Subcutaneous abdominal adipose tissue (tissue), 5 donors: ENCODE measurements around the gene PLCXD3.

Experiments used
- H3K27ac ChIP-seq: one replicate; pipeline ENCODE4 v1.7.0; 2013; ENCODE audit warnings: low read depth, mild to moderate bottlenecking, inconsistent platforms, low read length, moderate library complexity
- H3K27me3 ChIP-seq, 5 donors: one replicate each; pipeline ENCODE4 v1.7.0; 2013; ENCODE audit warnings: low read length in 5 of 5, inconsistent platforms in 1 of 5; ENCODE audit not compliant: control insufficient read depth in 5 of 5, insufficient read depth in 4 of 5
- H3K36me3 ChIP-seq, 5 donors: one replicate each; pipeline ENCODE4 v1.7.0; 2013; ENCODE audit warnings: low read length in 5 of 5; ENCODE audit not compliant: control insufficient read depth in 5 of 5, insufficient read depth in 5 of 5
- H3K4me1 ChIP-seq, 5 donors: one replicate each; pipeline ENCODE4 v1.7.0; 2013; ENCODE audit warnings: low read length in 5 of 5, mild to moderate bottlenecking in 3 of 5, moderate library complexity in 1 of 5; ENCODE audit not compliant: control insufficient read depth in 5 of 5, insufficient read depth in 5 of 5
- H3K4me3 ChIP-seq, 5 donors: one replicate each; pipeline ENCODE4 v1.7.0; 2013; ENCODE audit warnings: low read length in 5 of 5, low read depth in 1 of 5
- H3K9ac ChIP-seq, 5 donors: one replicate each; pipeline ENCODE4 v1.7.0; 2013; ENCODE audit warnings: low read length in 5 of 5, mild to moderate bottlenecking in 4 of 5, moderate library complexity in 3 of 5
- H3K9me3 ChIP-seq, 5 donors: one replicate each; pipeline ENCODE4 v1.7.0; 2013; ENCODE audit warnings: low read length in 5 of 5; ENCODE audit not compliant: control insufficient read depth in 5 of 5
- donor health status: healthy.
- donor health status: healthy.
- donor health status: healthy.
- donor health status: healthy.
- donor health status: healthy.

The PLCXD3 gene

GRCh38 chr5:41447650-41448510 lies 62.5 kb downstream of the PLCXD3 start:
- no peaks in the 10 kb centered on the region for H3K36me3 ChIP-seq
- no peak overlapping the region for H3K4me3 ChIP-seq
- H3K4me1 ChIP-seq = no peaks in the 10 kb centered on the region
- no peak overlapping the region for H3K9ac ChIP-seq
- H3K27me3 ChIP-seq = no peaks in the 10 kb centered on the region
- no peaks in the 10 kb centered on the region for H3K9me3 ChIP-seq
- H3K27ac ChIP-seq = no peak overlapping the region

GRCh38 chr5:41445937-41446563 lies 64.4 kb downstream of the PLCXD3 start:
- no peaks in the 10 kb centered on the region for H3K36me3 ChIP-seq
- no peak overlapping the region for H3K9ac ChIP-seq
- H3K9me3 ChIP-seq = no peaks in the 10 kb centered on the region
- no peaks in the 10 kb centered on the region for H3K4me1 ChIP-seq
- no peaks in the 10 kb centered on the region for H3K27me3 ChIP-seq
- no peak overlapping the region for H3K27ac ChIP-seq
- no peak overlapping the region for H3K4me3 ChIP-seq

DNA sequence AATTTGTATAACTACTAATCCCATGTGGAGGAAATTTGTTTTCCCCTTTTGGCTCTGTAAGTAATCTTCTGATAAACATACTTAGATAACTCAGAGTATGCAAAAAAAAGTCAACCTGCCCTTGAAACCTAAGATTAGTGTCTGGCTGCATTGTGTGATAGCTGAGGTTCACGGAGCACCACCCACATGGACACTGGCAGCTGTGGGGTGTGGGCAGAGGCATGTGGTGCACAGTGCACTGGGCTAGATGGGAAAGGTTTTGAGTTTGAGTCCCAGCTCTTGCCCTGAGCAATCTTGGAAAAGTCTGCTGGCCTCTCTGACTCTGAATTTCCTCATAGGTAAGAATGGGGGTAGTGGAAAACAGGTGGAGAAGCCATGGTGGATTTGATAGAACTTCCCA lies 75.1 kb downstream of the PLCXD3 start:
- no peak overlapping the region for H3K9ac ChIP-seq

DNA sequence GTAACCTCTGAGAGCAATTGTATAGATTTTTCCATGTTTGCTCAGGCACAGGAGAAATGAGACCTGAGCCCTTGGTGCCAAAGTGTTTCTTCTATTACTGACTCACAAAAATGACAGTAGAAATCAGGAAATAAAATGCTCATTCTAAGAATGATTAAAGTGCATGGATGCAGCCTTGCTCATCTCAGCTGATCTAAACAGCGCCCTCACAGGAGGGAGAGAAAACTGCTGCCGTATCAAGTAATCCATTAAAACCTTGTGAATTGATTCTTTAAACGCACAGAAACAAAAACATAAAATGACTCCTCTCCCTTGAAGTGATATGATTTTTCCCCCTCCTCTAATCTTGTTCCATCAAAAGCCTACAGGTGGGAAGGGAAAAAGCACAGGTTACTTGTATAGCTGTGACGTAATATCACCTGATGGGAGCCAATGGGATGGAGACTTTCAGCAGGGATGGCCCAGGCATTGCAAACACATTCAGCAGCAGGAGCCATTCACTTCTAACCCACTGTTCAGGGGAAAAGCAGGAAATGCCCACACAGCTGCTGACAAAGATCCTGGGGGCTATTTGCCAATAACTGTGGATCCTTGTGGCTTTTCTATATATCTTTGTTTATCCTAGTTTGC lies 76.7 kb downstream of the PLCXD3 start:
- no peak overlapping the region for H3K27ac ChIP-seq

More for the DNA sequence above, 75.1 kb downstream of the PLCXD3 start:
- no peaks in the 10 kb centered on the region for H3K9me3 ChIP-seq
- H3K4me3 ChIP-seq = no peak overlapping the region
- no peak overlapping the region for H3K27ac ChIP-seq
- no peaks in the 10 kb centered on the region for H3K4me1 ChIP-seq
- no peaks in the 10 kb centered on the region for H3K27me3 ChIP-seq
- H3K36me3 ChIP-seq = no peaks in the 10 kb centered on the region

GRCh38 chr5:41432481-41433253 lies 77.7 kb downstream of the PLCXD3 start:
- Histone ChIP-seq H3K4me1 (no peaks in the 10 kb centered on the region), H3K4me3 (no peak overlapping the region), H3K9me3 (no peaks in the 10 kb centered on the region), H3K27ac (no peak overlapping the region), H3K36me3 (no peaks in the 10 kb centered on the region), H3K9ac (no peak overlapping the region), H3K27me3 (no peaks in the 10 kb centered on the region)

More for the DNA sequence above, 76.7 kb downstream of the PLCXD3 start:
- Histone ChIP-seq H3K4me3 (no peak overlapping the region), H3K9ac (no peak overlapping the region), H3K9me3 (no peaks in the 10 kb centered on the region), H3K4me1 (no peaks in the 10 kb centered on the region), H3K27me3 (no peaks in the 10 kb centered on the region), H3K36me3 (no peaks in the 10 kb centered on the region)

GRCh38 chr5:41427505-41427904 lies 82.9 kb downstream of the PLCXD3 start:
- H3K4me3 ChIP-seq = no peak overlapping the region
- H3K9me3 ChIP-seq = no peaks in the 10 kb centered on the region
- H3K4me1 ChIP-seq = no peaks in the 10 kb centered on the region
- no peaks in the 10 kb centered on the region for H3K36me3 ChIP-seq
- H3K9ac ChIP-seq = no peak overlapping the region
- H3K27ac ChIP-seq = no peak overlapping the region
- no peaks in the 10 kb centered on the region for H3K27me3 ChIP-seq

GRCh38 chr5:41425736-41426135 lies 84.7 kb downstream of the PLCXD3 start:
- H3K27me3 ChIP-seq = no peaks in the 10 kb centered on the region
- H3K36me3 ChIP-seq = no peaks in the 10 kb centered on the region
- no peak overlapping the region for H3K4me3 ChIP-seq
- H3K27ac ChIP-seq = no peak overlapping the region
- no peaks in the 10 kb centered on the region for H3K9me3 ChIP-seq
- H3K4me1 ChIP-seq = no peaks in the 10 kb centered on the region
- H3K9ac ChIP-seq = no peak overlapping the region

GRCh38 chr5:41420492-41421067 lies 89.8 kb downstream of the PLCXD3 start:
- Histone ChIP-seq H3K36me3 (no peaks in the 10 kb centered on the region), H3K9ac (no peak overlapping the region), H3K4me3 (no peak overlapping the region), H3K4me1 (no peaks in the 10 kb centered on the region), H3K27ac (no peak overlapping the region), H3K9me3 (no peaks in the 10 kb centered on the region), H3K27me3 (no peaks in the 10 kb centered on the region)

GRCh38 chr5:41418220-41419031 lies 92.0 kb downstream of the PLCXD3 start:
- Histone ChIP-seq H3K4me3 (no peak overlapping the region), H3K27ac (no peak overlapping the region), H3K36me3 (no peaks in the 10 kb centered on the region), H3K9me3 (no peaks in the 10 kb centered on the region), H3K27me3 (no peaks in the 10 kb centered on the region), H3K4me1 (no peaks in the 10 kb centered on the region), H3K9ac (no peak overlapping the region)
